ENCODE data around the gene CCDC50. TPM values are rescaled to one million over a fixed set of nuclear protein-coding genes. Genes with fewer than 3 reads are reported as not detected.

CCDC50 gene
- total RNA-seq, 2 donors from 2014 or later, result 41.8 to 48.6 TPM

DNA sequence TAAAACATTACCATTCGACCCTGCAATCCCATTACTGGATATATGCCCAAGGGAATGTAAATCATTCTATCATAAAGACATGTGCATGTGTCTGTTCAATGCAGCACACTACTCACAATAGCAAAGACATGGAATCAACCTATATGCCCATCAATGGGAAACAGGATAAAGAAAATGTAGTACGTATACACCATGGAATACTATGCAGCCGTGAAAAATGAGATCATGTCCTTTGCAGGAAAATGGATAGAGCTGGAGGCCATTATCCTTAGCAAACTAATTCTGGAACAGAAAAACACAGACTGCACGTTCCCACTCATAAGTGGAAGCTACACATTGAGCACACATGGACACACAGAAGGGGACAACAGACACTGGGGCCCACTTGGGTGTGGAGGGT is 111.3 kb downstream of the CCDC50 start:
- peaks cover 8% of the 10 kb centered on the region for H3K9me3 Mint-ChIP-seq
- Histone ChIP-seq H3K4me3 (ENCODE audit: low read length) (no peak overlapping the region), H3K4me1 (ENCODE audit: control insufficient read depth, insufficient read depth, low read length) (no peaks in the 10 kb centered on the region), H3K36me3 (ENCODE audit: control insufficient read depth, insufficient read depth, low read length) (no peaks in the 10 kb centered on the region), H3K9me3 (ENCODE audit: control insufficient read depth, low read length) (peaks cover 5% of the 10 kb centered on the region), H3K27ac (ENCODE audit: low read depth, low read length) (no peak overlapping the region), H3K9ac (ENCODE audit: extremely low read depth, low read length, poor library complexity, severe bottlenecking) (no peak overlapping the region), H3K27me3 (ENCODE audit: control insufficient read depth, insufficient read depth, low read length, poor library complexity, severe bottlenecking) (no peaks in the 10 kb centered on the region)
- no peaks in the 10 kb centered on the region for H3K4me1 Mint-ChIP-seq
- H3K27ac Mint-ChIP-seq, result no peak overlapping the region
- no peak overlapping the region for H3K4me3 Mint-ChIP-seq
- no peaks in the 10 kb centered on the region for H3K27me3 Mint-ChIP-seq (ENCODE audit: insufficient read depth)
- TF ChIP-seq, protein P1, sequence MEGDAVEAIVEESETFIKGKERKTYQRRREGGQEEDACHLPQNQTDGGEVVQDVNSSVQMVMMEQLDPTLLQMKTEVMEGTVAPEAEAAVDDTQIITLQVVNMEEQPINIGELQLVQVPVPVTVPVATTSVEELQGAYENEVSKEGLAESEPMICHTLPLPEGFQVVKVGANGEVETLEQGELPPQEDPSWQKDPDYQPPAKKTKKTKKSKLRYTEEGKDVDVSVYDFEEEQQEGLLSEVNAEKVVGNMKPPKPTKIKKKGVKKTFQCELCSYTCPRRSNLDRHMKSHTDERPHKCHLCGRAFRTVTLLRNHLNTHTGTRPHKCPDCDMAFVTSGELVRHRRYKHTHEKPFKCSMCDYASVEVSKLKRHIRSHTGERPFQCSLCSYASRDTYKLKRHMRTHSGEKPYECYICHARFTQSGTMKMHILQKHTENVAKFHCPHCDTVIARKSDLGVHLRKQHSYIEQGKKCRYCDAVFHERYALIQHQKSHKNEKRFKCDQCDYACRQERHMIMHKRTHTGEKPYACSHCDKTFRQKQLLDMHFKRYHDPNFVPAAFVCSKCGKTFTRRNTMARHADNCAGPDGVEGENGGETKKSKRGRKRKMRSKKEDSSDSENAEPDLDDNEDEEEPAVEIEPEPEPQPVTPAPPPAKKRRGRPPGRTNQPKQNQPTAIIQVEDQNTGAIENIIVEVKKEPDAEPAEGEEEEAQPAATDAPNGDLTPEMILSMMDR (conservative IDR thresholded peaks at IDR 0.05), result no peak
- WGBS, 2 experiments (ENCODE audit: insufficient coverage in 1 of 2, insufficient read length in 1 of 2), result 93 to 100% methylated on average over 3 to 4 of the region's 4 CpGs
- DNase-seq, result no peak
- H3K36me3 Mint-ChIP-seq (ENCODE audit: low read depth), result no peaks in the 10 kb centered on the region

- Histone ChIP-seq H3K9me3 (ENCODE audit: control insufficient read depth, low read length) (peaks cover 5% of the 10 kb centered on the region), H3K4me3 (ENCODE audit: low read length) (no peak overlapping the region), H3K27ac (ENCODE audit: low read depth, low read length) (no peak overlapping the region), H3K4me1 (ENCODE audit: control insufficient read depth, insufficient read depth, low read length) (no peaks in the 10 kb centered on the region), H3K27me3 (ENCODE audit: control insufficient read depth, insufficient read depth, low read length, poor library complexity, severe bottlenecking) (no peaks in the 10 kb centered on the region), H3K36me3 (ENCODE audit: control insufficient read depth, insufficient read depth, low read length) (no peaks in the 10 kb centered on the region), H3K9ac (ENCODE audit: extremely low read depth, low read length, poor library complexity, severe bottlenecking) (no peak overlapping the region)
- Mint-ChIP-seq H3K9me3 (peaks cover 8% of the 10 kb centered on the region), H3K4me1 (no peaks in the 10 kb centered on the region), H3K27me3 (ENCODE audit: insufficient read depth) (no peaks in the 10 kb centered on the region), H3K4me3 (no peak overlapping the region), H3K36me3 (ENCODE audit: low read depth) (no peaks in the 10 kb centered on the region), H3K27ac (no peak overlapping the region)
- no peak for DNase-seq
- TF ChIP-seq, protein P1 (conservative IDR thresholded peaks at IDR 0.05), result no peak
- 96 to 100% methylated on average over 1 to 2 of the region's 2 CpGs for WGBS, 2 experiments (ENCODE audit: insufficient coverage in 1 of 2, insufficient read length in 1 of 2)
Measured at GRCh38 chr3:191441687-191442086, 112.5 kb downstream of the CCDC50 start.

DNA sequence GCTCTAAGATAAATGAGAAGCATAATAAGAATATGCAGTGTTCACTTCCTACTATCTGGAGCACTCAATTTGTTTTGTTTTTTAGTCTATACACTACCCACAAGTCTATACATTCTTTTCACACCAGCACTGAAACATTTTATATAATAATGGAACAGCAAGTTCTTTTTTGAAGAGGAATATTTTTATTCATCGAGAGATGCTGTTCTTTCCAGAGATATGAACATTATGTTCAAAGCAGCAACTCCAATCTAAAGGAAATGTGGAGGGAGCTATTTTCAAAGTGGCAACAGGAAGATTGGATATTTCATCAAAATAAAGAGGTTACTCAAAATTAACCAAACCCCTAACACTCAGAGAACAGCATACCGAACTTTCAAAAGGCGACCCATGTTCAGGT is 115.4 kb downstream of the CCDC50 start:
- WGBS, 2 experiments (ENCODE audit: insufficient coverage in 1 of 2, insufficient read length in 1 of 2), result 93% methylated on average over 3 of the region's 3 CpGs; no CpG with 5 or more reads in 1 of the 2 experiments
- no peaks in the 10 kb centered on the region for H3K27me3 Mint-ChIP-seq (ENCODE audit: insufficient read depth)
- H3K4me1 ChIP-seq (ENCODE audit: control insufficient read depth, insufficient read depth, low read length), result no peaks in the 10 kb centered on the region
- H3K4me1 Mint-ChIP-seq, result no peaks in the 10 kb centered on the region
- H3K9me3 Mint-ChIP-seq, result peaks cover 8% of the 10 kb centered on the region
- no peaks in the 10 kb centered on the region for H3K27me3 ChIP-seq (ENCODE audit: control insufficient read depth, insufficient read depth, low read length, poor library complexity, severe bottlenecking)
- TF ChIP-seq, protein P1 (conservative IDR thresholded peaks at IDR 0.05), result no peak
- DNase-seq, result no peak
- H3K36me3 ChIP-seq (ENCODE audit: control insufficient read depth, insufficient read depth, low read length), result no peaks in the 10 kb centered on the region
- no peak overlapping the region for H3K27ac Mint-ChIP-seq
- no peak overlapping the region for H3K27ac ChIP-seq (ENCODE audit: low read depth, low read length)
- peaks cover 5% of the 10 kb centered on the region for H3K9me3 ChIP-seq (ENCODE audit: control insufficient read depth, low read length)
- H3K4me3 Mint-ChIP-seq, result no peak overlapping the region
- H3K9ac ChIP-seq (ENCODE audit: extremely low read depth, low read length, poor library complexity, severe bottlenecking), result no peak overlapping the region
- no peak overlapping the region for H3K4me3 ChIP-seq (ENCODE audit: low read length)
- H3K36me3 Mint-ChIP-seq (ENCODE audit: low read depth), result no peaks in the 10 kb centered on the region

Other genes starting within 250 kb of the CCDC50 start
- not detected for gene OSTN, start 130.2 kb upstream of the CCDC50 start, total RNA-seq
- gene UTS2B, start 1.1 kb downstream of the CCDC50 start, total RNA-seq, result under 1 TPM in 1 of 2 donors, not detected in 1; 0.90 TPM
- not detected for gene PYDC2, start 131.8 kb downstream of the CCDC50 start, total RNA-seq